ENCODE data around the gene PPFIA4. TPM values are rescaled to one million over a fixed set of nuclear protein-coding genes. Genes with fewer than 3 reads are reported as not detected.

PPFIA4 gene
- polyA plus RNA-seq, 1 of the 3 experiments (the other 2 are of a cell fraction) = 4.4 TPM

DNA sequence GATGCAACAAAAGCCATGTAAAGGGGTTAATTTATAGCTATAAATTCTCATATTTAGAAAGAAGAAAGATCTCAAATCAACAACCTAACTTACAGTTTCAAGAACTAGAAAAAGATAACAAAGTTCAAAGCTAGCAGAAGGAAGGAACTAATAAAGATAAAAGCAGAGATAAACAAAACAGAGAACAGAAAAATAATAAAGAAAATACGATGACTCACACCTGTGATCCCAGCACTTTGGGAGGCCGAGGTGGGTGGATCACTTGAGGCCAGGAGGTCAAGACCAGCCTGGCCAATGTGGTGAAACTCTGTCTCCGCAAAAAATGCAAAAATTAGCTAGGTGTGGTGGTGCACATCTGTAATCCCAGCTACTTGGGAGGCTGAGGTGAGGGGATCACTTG is 31.5 kb upstream of the PPFIA4 start:
- Histone ChIP-seq H3K27me3 (ENCODE audit: insufficient read depth) (peaks cover 20% of the 10 kb centered on the region; the same call in 1 of the 2 replicates), H3K27ac (ENCODE audit: low read depth in 2 of 2, low read length in 1 of 2) (no peak overlapping the region), H3K4me2 (no peak overlapping the region), H3K4me1 (ENCODE audit: control insufficient read depth in 1 of 2, insufficient read depth in 2 of 2, low read depth in 1 of 2, low read length in 1 of 2) (no peaks in the 10 kb centered on the region), H3K9me3 (no peaks in the 10 kb centered on the region), H3K79me2 (ENCODE audit: insufficient read depth) (no peaks in the 10 kb centered on the region), H2AFZ (ENCODE audit: low read depth) (no peak overlapping the region), H3K9ac (no peak overlapping the region), H3F3A (replicated peaks; ENCODE audit: insufficient read depth) (no peaks in the 10 kb centered on the region), H3K36me3 (replicated peaks in 1 of 2; ENCODE audit: control insufficient read depth in 1 of 2, insufficient read depth in 2 of 2, low read length in 1 of 2) (no peaks in the 10 kb centered on the region), H3K9me2 (no peaks in the 10 kb centered on the region), H3K4me3 (ENCODE audit: low read depth in 2 of 2, low read length in 1 of 2) (no peak overlapping the region), H4K20me1 (ENCODE audit: insufficient read depth) (no peaks in the 10 kb centered on the region)
- TF ChIP-seq FOXM1 (IDR thresholded peaks at IDR 0.05; ENCODE audit: low read depth) (no peak), RXRA (IDR thresholded peaks at IDR 0.05; ENCODE audit: borderline replicate concordance, low read depth) (no peak), ELF1 (IDR thresholded peaks at IDR 0.05) (no peak), SMC3 (IDR thresholded peaks at IDR 0.05; ENCODE audit: low read depth, low read length) (no peak), RCOR1 (IDR thresholded peaks at IDR 0.05; ENCODE audit: low read length) (no peak), GATA2 (CRISPR knock-in tag; IDR thresholded peaks at IDR 0.05) (no peak), RFX5 (IDR thresholded peaks at IDR 0.05; ENCODE audit: low read length) (no peak)
- TF ChIP-seq, protein P1, sequence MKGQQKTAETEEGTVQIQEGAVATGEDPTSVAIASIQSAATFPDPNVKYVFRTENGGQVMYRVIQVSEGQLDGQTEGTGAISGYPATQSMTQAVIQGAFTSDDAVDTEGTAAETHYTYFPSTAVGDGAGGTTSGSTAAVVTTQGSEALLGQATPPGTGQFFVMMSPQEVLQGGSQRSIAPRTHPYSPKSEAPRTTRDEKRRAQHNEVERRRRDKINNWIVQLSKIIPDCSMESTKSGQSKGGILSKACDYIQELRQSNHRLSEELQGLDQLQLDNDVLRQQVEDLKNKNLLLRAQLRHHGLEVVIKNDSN (IDR thresholded peaks at IDR 0.05; ENCODE audit: borderline replicate concordance, low read depth) = no peak
- TF ChIP-seq, protein P2, sequence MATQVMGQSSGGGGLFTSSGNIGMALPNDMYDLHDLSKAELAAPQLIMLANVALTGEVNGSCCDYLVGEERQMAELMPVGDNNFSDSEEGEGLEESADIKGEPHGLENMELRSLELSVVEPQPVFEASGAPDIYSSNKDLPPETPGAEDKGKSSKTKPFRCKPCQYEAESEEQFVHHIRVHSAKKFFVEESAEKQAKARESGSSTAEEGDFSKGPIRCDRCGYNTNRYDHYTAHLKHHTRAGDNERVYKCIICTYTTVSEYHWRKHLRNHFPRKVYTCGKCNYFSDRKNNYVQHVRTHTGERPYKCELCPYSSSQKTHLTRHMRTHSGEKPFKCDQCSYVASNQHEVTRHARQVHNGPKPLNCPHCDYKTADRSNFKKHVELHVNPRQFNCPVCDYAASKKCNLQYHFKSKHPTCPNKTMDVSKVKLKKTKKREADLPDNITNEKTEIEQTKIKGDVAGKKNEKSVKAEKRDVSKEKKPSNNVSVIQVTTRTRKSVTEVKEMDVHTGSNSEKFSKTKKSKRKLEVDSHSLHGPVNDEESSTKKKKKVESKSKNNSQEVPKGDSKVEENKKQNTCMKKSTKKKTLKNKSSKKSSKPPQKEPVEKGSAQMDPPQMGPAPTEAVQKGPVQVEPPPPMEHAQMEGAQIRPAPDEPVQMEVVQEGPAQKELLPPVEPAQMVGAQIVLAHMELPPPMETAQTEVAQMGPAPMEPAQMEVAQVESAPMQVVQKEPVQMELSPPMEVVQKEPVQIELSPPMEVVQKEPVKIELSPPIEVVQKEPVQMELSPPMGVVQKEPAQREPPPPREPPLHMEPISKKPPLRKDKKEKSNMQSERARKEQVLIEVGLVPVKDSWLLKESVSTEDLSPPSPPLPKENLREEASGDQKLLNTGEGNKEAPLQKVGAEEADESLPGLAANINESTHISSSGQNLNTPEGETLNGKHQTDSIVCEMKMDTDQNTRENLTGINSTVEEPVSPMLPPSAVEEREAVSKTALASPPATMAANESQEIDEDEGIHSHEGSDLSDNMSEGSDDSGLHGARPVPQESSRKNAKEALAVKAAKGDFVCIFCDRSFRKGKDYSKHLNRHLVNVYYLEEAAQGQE (IDR thresholded peaks at IDR 0.05; ENCODE audit: low read depth, low read length) = no peak
- TF ChIP-seq, protein P3, sequence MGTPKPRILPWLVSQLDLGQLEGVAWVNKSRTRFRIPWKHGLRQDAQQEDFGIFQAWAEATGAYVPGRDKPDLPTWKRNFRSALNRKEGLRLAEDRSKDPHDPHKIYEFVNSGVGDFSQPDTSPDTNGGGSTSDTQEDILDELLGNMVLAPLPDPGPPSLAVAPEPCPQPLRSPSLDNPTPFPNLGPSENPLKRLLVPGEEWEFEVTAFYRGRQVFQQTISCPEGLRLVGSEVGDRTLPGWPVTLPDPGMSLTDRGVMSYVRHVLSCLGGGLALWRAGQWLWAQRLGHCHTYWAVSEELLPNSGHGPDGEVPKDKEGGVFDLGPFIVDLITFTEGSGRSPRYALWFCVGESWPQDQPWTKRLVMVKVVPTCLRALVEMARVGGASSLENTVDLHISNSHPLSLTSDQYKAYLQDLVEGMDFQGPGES (IDR thresholded peaks at IDR 0.05; ENCODE audit: low read depth, low read length) = no peak
- TF ChIP-seq, protein P4, sequence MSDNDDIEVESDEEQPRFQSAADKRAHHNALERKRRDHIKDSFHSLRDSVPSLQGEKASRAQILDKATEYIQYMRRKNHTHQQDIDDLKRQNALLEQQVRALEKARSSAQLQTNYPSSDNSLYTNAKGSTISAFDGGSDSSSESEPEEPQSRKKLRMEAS (IDR thresholded peaks at IDR 0.05; ENCODE audit: low read depth) = no peak
- TF ChIP-seq, protein P5, sequence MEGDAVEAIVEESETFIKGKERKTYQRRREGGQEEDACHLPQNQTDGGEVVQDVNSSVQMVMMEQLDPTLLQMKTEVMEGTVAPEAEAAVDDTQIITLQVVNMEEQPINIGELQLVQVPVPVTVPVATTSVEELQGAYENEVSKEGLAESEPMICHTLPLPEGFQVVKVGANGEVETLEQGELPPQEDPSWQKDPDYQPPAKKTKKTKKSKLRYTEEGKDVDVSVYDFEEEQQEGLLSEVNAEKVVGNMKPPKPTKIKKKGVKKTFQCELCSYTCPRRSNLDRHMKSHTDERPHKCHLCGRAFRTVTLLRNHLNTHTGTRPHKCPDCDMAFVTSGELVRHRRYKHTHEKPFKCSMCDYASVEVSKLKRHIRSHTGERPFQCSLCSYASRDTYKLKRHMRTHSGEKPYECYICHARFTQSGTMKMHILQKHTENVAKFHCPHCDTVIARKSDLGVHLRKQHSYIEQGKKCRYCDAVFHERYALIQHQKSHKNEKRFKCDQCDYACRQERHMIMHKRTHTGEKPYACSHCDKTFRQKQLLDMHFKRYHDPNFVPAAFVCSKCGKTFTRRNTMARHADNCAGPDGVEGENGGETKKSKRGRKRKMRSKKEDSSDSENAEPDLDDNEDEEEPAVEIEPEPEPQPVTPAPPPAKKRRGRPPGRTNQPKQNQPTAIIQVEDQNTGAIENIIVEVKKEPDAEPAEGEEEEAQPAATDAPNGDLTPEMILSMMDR (IDR thresholded peaks at IDR 0.05) = no peak
- POLR2A ChIA-PET = interaction anchor here (1.9 kb wide), 1 partner anchor 12 kb away, joined by 7 read pairs; the partner anchor contains the start of gene TMEM183A
- WGBS (ENCODE audit: low lambda C conversion rate) = 32% methylated on average over 3 of the region's 3 CpGs
- DNase-seq = no peak
- CTCF ChIA-PET = interaction anchor here (1.1 to 1.6 kb wide), 2 partner anchors 19 to 34 kb away, joined by 3 to 5 read pairs; no protein-coding TSS in a partner anchor
